Activated CD8-positive, alpha-beta memory T cell treated with anti-CD3 and anti-CD28 coated beads, Interleukin-2, amount 50 U/mL, for 24 hours (primary cell): Measurements from ENCODE around the gene MPHOSPH8.
"Not testable (repeated sequence)": the region's sequence is repeated elsewhere in the genome, so short reads cannot be mapped to it uniquely, and the experiment has no call there.

Experiments used
- DNase-seq: peaks from one replicate; pipeline ENCODE4 v3.0.0-alpha.2; 2020; ENCODE audit errors: extremely low read depth

MPHOSPH8 gene

GRCh38 chr13:19680751-19681150 is 47.3 kb downstream of the MPHOSPH8 start:
- DNase-seq: no peak

- DNase-seq: no peak
These were observed 48.1 kb downstream of the MPHOSPH8 start for GRCh38 chr13:19681517-19681916.

DNA sequence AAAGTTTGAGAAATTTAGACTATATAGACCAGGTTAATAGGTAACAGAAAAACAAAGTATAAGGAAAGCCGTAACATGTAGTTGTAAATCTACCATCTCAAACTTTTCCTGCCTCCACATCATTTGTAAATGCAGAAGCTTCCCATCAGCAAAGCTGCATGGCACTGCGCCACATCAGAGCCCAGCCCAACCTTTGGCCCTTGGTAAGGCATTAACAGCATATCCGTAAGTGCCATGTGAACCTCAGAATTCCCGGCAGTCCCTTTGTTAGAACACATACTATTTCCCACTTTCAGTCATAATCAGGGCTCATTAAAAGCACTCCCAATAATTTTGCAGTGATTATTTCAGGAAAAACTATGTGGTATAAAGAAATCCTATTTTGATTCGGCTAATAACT is 51.6 kb downstream of the MPHOSPH8 start:
- no peak for DNase-seq

- DNase-seq: no peak
These were observed 52.0 kb downstream of the MPHOSPH8 start for GRCh38 chr13:19685437-19685836.

GRCh38 chr13:19691447-19691846 is 58.0 kb downstream of the MPHOSPH8 start:
- not testable (repeated sequence) for DNase-seq

DNA sequence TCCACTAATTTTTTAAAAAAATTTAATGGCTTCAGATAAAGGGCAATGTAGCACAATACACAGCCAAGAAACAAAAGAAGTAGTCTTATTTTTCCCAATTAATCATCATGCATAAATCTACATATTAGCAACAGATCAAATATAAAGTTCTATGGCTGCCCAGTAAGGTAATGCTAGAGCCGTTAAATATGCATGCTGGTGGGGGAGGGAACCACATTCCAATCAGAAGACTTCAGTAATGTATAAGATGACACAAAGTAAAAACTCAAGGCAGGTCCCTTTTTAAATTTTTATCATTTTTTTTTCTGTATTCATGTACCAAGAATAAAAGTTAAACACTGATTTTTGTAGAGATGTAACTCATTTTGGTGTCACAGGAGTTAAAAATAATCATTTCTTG is 62.0 kb downstream of the MPHOSPH8 start:
- no peak for DNase-seq

GRCh38 chr13:19695829-19696228 is 62.4 kb downstream of the MPHOSPH8 start:
- no peak for DNase-seq

- not testable (repeated sequence) for DNase-seq
These were observed 67.5 kb downstream of the MPHOSPH8 start for GRCh38 chr13:19700963-19701362.

DNA sequence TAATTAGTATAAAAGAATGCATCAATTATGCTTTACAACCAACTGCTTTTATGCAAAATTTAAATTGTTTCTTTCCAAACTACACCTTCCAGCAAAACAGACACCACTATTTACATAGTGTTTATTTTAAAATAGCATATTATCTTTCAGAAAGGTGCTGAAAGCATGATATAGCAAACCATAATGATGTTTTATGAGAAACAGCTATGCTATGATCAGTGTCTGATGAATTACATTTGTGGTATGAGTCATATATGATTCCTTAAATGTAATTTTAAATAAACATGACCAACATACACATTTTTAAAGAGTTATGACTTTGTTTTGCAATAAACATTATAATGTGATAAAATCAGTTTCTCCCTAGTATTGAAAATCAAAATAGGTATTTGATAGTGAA is 68.2 kb downstream of the MPHOSPH8 start:
- DNase-seq: not testable (repeated sequence)

DNA sequence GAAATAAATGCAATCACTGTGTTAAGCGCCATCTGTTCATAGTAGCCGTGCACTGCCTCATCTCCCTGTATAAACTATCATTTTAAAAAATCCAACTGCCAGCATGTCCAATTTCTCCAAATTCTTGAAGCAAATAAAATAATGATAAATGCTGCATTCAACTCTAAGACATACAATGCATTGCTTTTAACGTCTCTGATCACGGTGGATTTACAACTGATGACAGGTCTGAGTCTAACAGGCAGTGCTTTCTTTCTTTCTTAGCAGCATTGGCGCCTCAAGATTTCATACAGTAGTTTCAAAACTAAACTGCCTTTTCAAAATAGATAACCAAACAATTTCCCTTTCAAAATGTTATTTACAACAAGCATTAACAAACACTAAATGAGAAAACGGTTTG is 70.8 kb downstream of the MPHOSPH8 start:
- not testable (repeated sequence) for DNase-seq

- DNase-seq: not testable (repeated sequence)
These were observed 75.6 kb downstream of the MPHOSPH8 start for GRCh38 chr13:19709039-19709438.

DNA sequence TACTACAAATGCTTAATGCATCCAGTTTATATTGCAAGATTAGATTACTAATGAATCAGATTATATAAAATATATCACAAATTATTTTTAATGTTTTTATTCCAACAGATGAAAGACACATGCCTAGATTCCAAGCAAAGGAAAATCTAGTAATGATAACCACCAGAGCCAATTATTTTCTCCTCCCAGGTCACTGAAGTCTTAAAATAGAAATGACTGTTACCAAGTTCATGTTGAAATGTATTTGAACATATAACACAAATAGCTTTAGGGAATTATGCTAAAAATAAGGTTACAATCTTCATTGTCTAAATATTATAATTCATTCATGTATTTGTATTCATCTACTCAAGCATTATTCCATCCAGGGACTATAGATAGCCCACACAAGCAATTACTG is 76.3 kb downstream of the MPHOSPH8 start:
- not testable (repeated sequence) for DNase-seq

DNA sequence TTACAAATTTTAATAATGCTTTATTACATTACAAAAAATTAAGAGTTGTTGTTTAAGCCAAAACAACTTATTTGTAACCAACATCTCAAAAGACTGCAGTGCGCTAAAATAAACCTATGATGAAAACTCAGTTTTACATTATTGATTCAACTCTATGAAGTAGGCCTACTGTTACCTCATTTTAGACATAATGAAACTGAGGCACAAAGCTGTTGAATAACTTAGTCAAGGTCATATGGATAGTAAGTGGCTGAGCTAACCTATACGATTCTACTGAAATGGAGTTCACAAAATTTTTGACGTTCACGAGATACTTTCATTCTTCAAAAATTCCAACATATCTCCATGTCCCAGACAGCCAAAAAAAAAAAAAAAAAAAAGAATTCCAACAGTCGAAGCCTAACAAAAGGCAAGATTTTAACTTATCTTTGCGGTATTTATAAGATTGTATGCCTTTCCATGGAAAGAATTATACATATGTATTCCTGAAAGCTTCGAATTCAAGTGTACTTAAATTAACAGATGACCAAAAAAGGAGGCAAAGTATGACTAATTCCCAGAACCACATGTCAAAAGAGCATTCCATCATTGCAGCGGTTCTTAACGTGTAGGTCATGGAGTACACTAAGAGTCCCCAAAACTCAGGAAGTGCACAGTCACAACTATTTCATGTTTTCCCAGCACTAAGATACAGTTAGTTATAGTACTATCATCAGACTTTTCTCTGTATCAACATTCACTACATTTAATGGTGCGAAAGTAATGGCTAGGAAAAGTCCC is 79.9 kb downstream of the MPHOSPH8 start:
- DNase-seq: no peak

- DNase-seq: no peak
These were observed 86.6 kb downstream of the MPHOSPH8 start for GRCh38 chr13:19720039-19720438.
